Right atrium auricular region (tissue), 2 donors: Measurements from ENCODE around the gene PDS5A. TPM values are rescaled to one million over a fixed set of nuclear protein-coding genes. Genes with fewer than 3 reads are reported as not detected.
"Not testable (repeated sequence)": the region's sequence is repeated elsewhere in the genome, so short reads cannot be mapped to it uniquely, and the experiment has no call there.

Experiments used
- DNase-seq: peaks from one replicate; pipeline ENCODE4 v3.0.0-alpha.2; 2019; ENCODE audit warnings: low spot score
- H3K27ac ChIP-seq, 2 donors: fragments of 200-600 bp; sonication (generic); 1 replicate in 1 of 2; 2 replicates in 1 of 2; pipeline ENCODE4 v1.5.1; 2016 to 2019
- H3K27me3 ChIP-seq, 2 donors: fragments of 200-600 bp; sonication (generic); one replicate each; pipeline versions ENCODE4 v1.5.1 to v1.6.0; 2017 to 2019
- H3K36me3 ChIP-seq: fragments of 200-600 bp; sonication (generic); one replicate; pipeline ENCODE4 v1.5.1; 2016
- H3K4me1 ChIP-seq, 2 donors: fragments of 200-600 bp; sonication (generic); one replicate each; pipeline versions ENCODE4 v1.5.1 to v1.6.0; 2017 to 2019
- H3K4me3 ChIP-seq, 2 donors: fragments of 200-600 bp; sonication (generic); 1 replicate in 1 of 2; 2 replicates in 1 of 2; pipeline ENCODE4 v1.5.1; 2017 to 2019; ENCODE audit warnings: mild to moderate bottlenecking in 1 of 2, moderate library complexity in 1 of 2
- H3K9me3 ChIP-seq, 2 donors: fragments of 200-600 bp; sonication (generic); one replicate each; pipeline ENCODE4 v1.5.1; 2019
- CTCF ChIP-seq, 2 donors: fragments of 200-600 bp; sonication (generic); IDR thresholded peaks; one replicate each; pipeline ENCODE4 v1.5.1; 2019; ENCODE audit warnings: antibody characterized with exemption in 2 of 2
- total RNA-seq, 2 donors: library from RNA; depleted of rRNA; stranded (reverse); fragments of >200 nt; gene quantifications; one replicate each; pipeline ENCODE4 v1.1.0, GENCODE V29; 2016

The PDS5A gene
- total RNA-seq, 2 donors from 2014 or later, result 29.5 to 30.3 TPM

- Histone ChIP-seq H3K4me1 (peaks cover 0 to 21% of the 10 kb centered on the region in 2 donors), H3K27ac (peak overlapping the region; percentile 93 to 94), H3K9me3 (no peaks in the 10 kb centered on the region), H3K36me3 (peaks cover 12% of the 10 kb centered on the region), H3K27me3 (no peaks in the 10 kb centered on the region), H3K4me3 (peak overlapping the region; percentile 75 to 91)
- TF ChIP-seq CTCF (IDR thresholded peaks at IDR 0.05), result no peak
- no peak for DNase-seq
Measured at GRCh38 chr4:39978378-39978775, 666 bp upstream of the PDS5A start.

- Histone ChIP-seq H3K4me1 (peaks cover 0 to 21% of the 10 kb centered on the region in 2 donors), H3K27me3 (no peaks in the 10 kb centered on the region), H3K9me3 (no peaks in the 10 kb centered on the region), H3K36me3 (peaks cover 12% of the 10 kb centered on the region), H3K27ac (peak overlapping the region; percentile 93 to 94), H3K4me3 (peak overlapping the region; percentile 75 to 91)
- no peak for TF ChIP-seq CTCF (IDR thresholded peaks at IDR 0.05)
- DNase-seq, result no peak
Measured at GRCh38 chr4:39976945-39977488, 694 bp downstream of the PDS5A start.

- Histone ChIP-seq H3K27ac (peak overlapping the region; percentile 93 to 94), H3K4me1 (peaks cover 0 to 23% of the 10 kb centered on the region in 2 donors), H3K36me3 (peaks cover 12% of the 10 kb centered on the region), H3K9me3 (no peaks in the 10 kb centered on the region), H3K4me3 (peak overlapping the region; percentile 75 to 91), H3K27me3 (no peaks in the 10 kb centered on the region)
- peak; percentile 82 to 94 for TF ChIP-seq CTCF (IDR thresholded peaks at IDR 0.05)
- peak; percentile 79 for DNase-seq
Measured at GRCh38 chr4:39976141-39976944, 1.4 kb downstream of the PDS5A start.

- H3K9me3 ChIP-seq, result no peaks in the 10 kb centered on the region
- no peak for TF ChIP-seq CTCF (IDR thresholded peaks at IDR 0.05)
- H3K4me1 ChIP-seq, result peaks cover 0 to 29% of the 10 kb centered on the region in 2 donors
- no peak for DNase-seq
- peak overlapping the region; percentile 93 to 94 for H3K27ac ChIP-seq
- H3K4me3 ChIP-seq, result peak overlapping the region in 1 of 2 donors; percentile 75
- peaks cover 12% of the 10 kb centered on the region for H3K36me3 ChIP-seq
- H3K27me3 ChIP-seq, result no peaks in the 10 kb centered on the region
Measured at GRCh38 chr4:39975488-39976089, 2.1 kb downstream of the PDS5A start.

GRCh38 chr4:39973052-39973451 is 4.7 kb downstream of the PDS5A start:
- not testable (repeated sequence) for H3K27ac ChIP-seq, H3K9me3 ChIP-seq, DNase-seq, H3K4me3 ChIP-seq, H3K27me3 ChIP-seq
- H3K4me1 ChIP-seq, result peaks cover 0 to 35% of the 10 kb centered on the region in 2 donors
- H3K36me3 ChIP-seq, result peaks cover 12% of the 10 kb centered on the region
